Anterior cingulate cortex (tissue), 58 donors: ENCODE data around the gene FYN.

ENCODE experiments used
- DNase-seq, 58 donors: peaks; one replicate each; lab custom pipeline; 2025; lab: John Stamatoyannopoulos, UW

FYN gene

GRCh38 chr6:111857674-111858337 is 15.4 kb downstream of the FYN start:
- no peak for DNase-seq

- no peak for DNase-seq
Observed at GRCh38 chr6:111855753-111856152, 17.5 kb downstream of the FYN start.

GRCh38 chr6:111854683-111855082 is 18.6 kb downstream of the FYN start:
- DNase-seq, result no peak

GRCh38 chr6:111852725-111853124 is 20.5 kb downstream of the FYN start:
- DNase-seq, result no peak

GRCh38 chr6:111850295-111850937 is 22.8 kb downstream of the FYN start:
- DNase-seq, result peak in 38 of 58 donors; percentile 10 to 71 (median 40)

- no peak for DNase-seq
Observed at GRCh38 chr6:111849298-111849697, 24.0 kb downstream of the FYN start.

- DNase-seq, result peak in 1 of 58 donors; percentile 20
Observed at GRCh38 chr6:111848262-111848812, 24.9 kb downstream of the FYN start.

- peak in 1 of 58 donors; percentile 39 for DNase-seq
Observed at GRCh38 chr6:111846492-111847409, 26.5 kb downstream of the FYN start.

- no peak for DNase-seq
Observed at GRCh38 chr6:111846066-111846465, 27.2 kb downstream of the FYN start.

- no peak for DNase-seq
Observed at GRCh38 chr6:111845441-111845871, 27.8 kb downstream of the FYN start.

GRCh38 chr6:111844921-111845320 is 28.3 kb downstream of the FYN start:
- peak in 34 of 58 donors; percentile 4 to 69 (median 34) for DNase-seq

- DNase-seq, result no peak
Observed at GRCh38 chr6:111844376-111844775, 28.9 kb downstream of the FYN start.

GRCh38 chr6:111843347-111844147 is 29.7 kb downstream of the FYN start:
- DNase-seq, result peak in 6 of 58 donors; percentile 6 to 33 (median 26)

GRCh38 chr6:111842891-111843290 is 30.4 kb downstream of the FYN start:
- DNase-seq, result no peak

GRCh38 chr6:111842271-111842822 is 30.9 kb downstream of the FYN start:
- DNase-seq, result no peak

- no peak for DNase-seq
Observed at GRCh38 chr6:111841822-111842221, 31.4 kb downstream of the FYN start.

- DNase-seq, result peak in 1 of 58 donors; percentile 34
Observed at GRCh38 chr6:111840803-111841202, 32.4 kb downstream of the FYN start.

GRCh38 chr6:111838749-111839484 is 34.3 kb downstream of the FYN start:
- no peak for DNase-seq
